GM21576 (cell line): ENCODE data around the gene CCN6.
"Not testable (repeated sequence)": the region's sequence is repeated elsewhere in the genome, so short reads cannot be mapped to it uniquely, and the experiment has no call there.

Source experiments
- ATAC-seq: cut with Tn5 transposase; IDR thresholded peaks from one replicate; pipeline ENCODE4 v1.9.1; 2021; ENCODE audit warnings: mild to moderate bottlenecking, moderate library complexity; ENCODE audit not compliant: unreplicated experiment

The CCN6 gene

GRCh38 chr6:112049026-112049799 lies 4.7 kb upstream of the CCN6 start:
- no peak for ATAC-seq

GRCh38 chr6:112049996-112050395 lies 3.9 kb upstream of the CCN6 start:
- ATAC-seq = no peak

- ATAC-seq = no peak
Measured at GRCh38 chr6:112050429-112050828, 3.5 kb upstream of the CCN6 start.

- ATAC-seq = not testable (repeated sequence)
Measured at GRCh38 chr6:112051251-112051740, 2.6 kb upstream of the CCN6 start.

GRCh38 chr6:112054555-112055190 lies 769 bp downstream of the CCN6 start:
- ATAC-seq = no peak

- ATAC-seq = no peak
Measured at GRCh38 chr6:112058243-112059032, 4.5 kb downstream of the CCN6 start.

- ATAC-seq = no peak
Measured at GRCh38 chr6:112061605-112062004, 7.7 kb downstream of the CCN6 start.

- ATAC-seq = no peak
Measured at GRCh38 chr6:112062966-112063365, 9.1 kb downstream of the CCN6 start.

GRCh38 chr6:112065426-112065986 lies 11.6 kb downstream of the CCN6 start:
- ATAC-seq = no peak

GRCh38 chr6:112066606-112067005 lies 12.7 kb downstream of the CCN6 start:
- ATAC-seq = no peak

GRCh38 chr6:112081569-112081968 lies 27.7 kb downstream of the CCN6 start:
- no peak for ATAC-seq

- ATAC-seq = no peak
Measured at GRCh38 chr6:112085286-112086065, 31.6 kb downstream of the CCN6 start.

GRCh38 chr6:112086744-112087135 lies 32.8 kb downstream of the CCN6 start:
- peak; percentile 31 for ATAC-seq

- peak; percentile 97 for ATAC-seq
Measured at GRCh38 chr6:112087136-112087911, 33.4 kb downstream of the CCN6 start, which contains the start of the genes FAM229B and TUBE1. Gene FAM229B, plus strand, starts transcription at chr6:112087591. Its CDS starts 11,693 bp downstream, at chr6:112099284. Gene TUBE1, minus strand, starts transcription at chr6:112087482. Its CDS starts 48 bp downstream, at chr6:112087434.

- no peak for ATAC-seq
Measured at GRCh38 chr6:112087916-112088315, 34.0 kb downstream of the CCN6 start.

- no peak for ATAC-seq
Measured at GRCh38 chr6:112096901-112097300, 43.0 kb downstream of the CCN6 start.

GRCh38 chr6:112100561-112100960 lies 46.7 kb downstream of the CCN6 start:
- ATAC-seq = no peak

GRCh38 chr6:112106026-112106425 lies 52.1 kb downstream of the CCN6 start:
- ATAC-seq = not testable (repeated sequence)

- ATAC-seq = no peak
Measured at GRCh38 chr6:112106562-112106961, 52.7 kb downstream of the CCN6 start.
